ENCODE data around the gene IGBP1. TPM values are rescaled to one million over a fixed set of nuclear protein-coding genes. Genes with fewer than 3 reads are reported as not detected.

Gene IGBP1
- total and polyA plus RNA-seq, 9 of the 15 experiments (the other 6 are each of a cell fraction or from before 2014, with no cell fraction given), result 36.6 to 91.5 (median 52.8) TPM

GRCh38 chrX:70172221-70172620 lies 39.0 kb downstream of the IGBP1 start:
- Histone ChIP-seq H3K4me1 (replicated peaks in 1 of 2; ENCODE audit: control insufficient read depth in 2 of 2, insufficient read depth in 2 of 2, low read length in 2 of 2) (peaks cover 4 to 34% of the 10 kb centered on the region in 2 experiments; a peak in 4 of 5 replicates), H3K4me3 (no peak overlapping the region), H3K9ac (ENCODE audit: insufficient read depth in 1 of 2, low read depth in 2 of 2, low read length in 2 of 2) (no peak overlapping the region), H3K27me3 (ENCODE audit: control insufficient read depth in 2 of 2, insufficient read depth in 2 of 2, low read length in 2 of 2) (no peaks in the 10 kb centered on the region), H3K4me2 (ENCODE audit: insufficient read depth, low read length) (no peak overlapping the region), H3K9me1 (ENCODE audit: control insufficient read depth, insufficient read depth, low read length) (no peaks in the 10 kb centered on the region), H3K79me2 (ENCODE audit: control insufficient read depth, insufficient read depth, low read length) (no peaks in the 10 kb centered on the region), H3K9me3 (replicated peaks; ENCODE audit: control insufficient read depth, insufficient read depth, low read depth, low read length) (no peaks in the 10 kb centered on the region), H4K20me1 (replicated peaks; ENCODE audit: control insufficient read depth, insufficient read depth, low read length) (no peaks in the 10 kb centered on the region), H3K27ac (ENCODE audit: extremely low read depth, low read depth, low read length) (no peak overlapping the region), H2AFZ (ENCODE audit: low read depth, low read length) (no peak overlapping the region), H3K36me3 (ENCODE audit: control insufficient read depth, insufficient read depth, low read length) (0 out of 3 replicates have a peak, but pooled peaks cover 4% of the 10 kb centered on the region)
- CTCF ChIA-PET (ENCODE audit: low intra/inter-chr PET ratio), result no interaction called here
- FAIRE-seq (no peak), DNase-seq (ENCODE audit: extremely low read depth in 1 of 4, low spot score in 3 of 4) (no peak), ATAC-seq (no peak)
- intact Hi-C loops (cut with micrococcal nuclease) (no loop called here), in situ Hi-C loops (cut with MboI) (no loop called here)
- POLR2A ChIA-PET, result interaction anchor here (0.6 kb wide), 1 partner anchor 1347 kb away, joined by 3 read pairs; no protein-coding TSS in a partner anchor
- 56% methylated on average over 3 of the region's 3 CpGs for whole genome bisulfite sequencing (ENCODE audit: insufficient coverage, low coverage, missing lambda C conversion rate)
- TF ChIP-seq GABPB2 (CRISPR knock-in tag; conservative IDR thresholded peaks at IDR 0.05), result no peak
- no peak for TF ChIP-seq DIDO1 (tag; IDR thresholded peaks at IDR 0.05; ENCODE audit: low read depth)
- no peak for TF ChIP-seq NELFE (IDR thresholded peaks at IDR 0.05; ENCODE audit: insufficient read depth, insufficient read length)
- BruUV-seq (replicated peaks), result no TSS peak

DNA sequence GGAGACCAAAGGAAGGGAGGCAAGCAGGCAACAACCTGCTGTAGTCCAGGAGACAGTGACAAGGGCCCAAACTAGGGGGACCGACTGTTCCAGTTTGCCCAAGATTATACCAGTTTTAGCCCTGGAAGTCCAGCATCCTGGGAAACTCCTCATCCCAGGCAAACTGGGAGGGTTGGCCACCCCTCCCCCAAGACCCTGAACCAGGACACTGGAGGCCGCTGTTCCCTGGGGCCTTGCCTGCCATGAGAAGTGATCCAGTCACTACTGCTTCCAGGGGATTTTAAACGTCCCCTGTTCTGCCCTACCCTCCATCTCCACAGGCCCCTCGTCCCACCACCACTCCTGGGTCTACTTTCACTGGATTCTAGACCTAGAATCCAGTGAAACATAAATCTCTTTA lies 39.7 kb downstream of the IGBP1 start:
- no TSS peak for BruUV-seq (replicated peaks)
- Histone ChIP-seq H3K9me1 (ENCODE audit: control insufficient read depth, insufficient read depth, low read length) (no peaks in the 10 kb centered on the region), H3K36me3 (ENCODE audit: control insufficient read depth, insufficient read depth, low read length) (no peaks in the 10 kb centered on the region), H3K9ac (ENCODE audit: insufficient read depth in 1 of 2, low read depth in 2 of 2, low read length in 2 of 2) (no peak overlapping the region), H4K20me1 (replicated peaks; ENCODE audit: control insufficient read depth, insufficient read depth, low read length) (no peaks in the 10 kb centered on the region), H3K4me2 (ENCODE audit: insufficient read depth, low read length) (no peak overlapping the region), H2AFZ (ENCODE audit: low read depth, low read length) (no peak overlapping the region), H3K79me2 (ENCODE audit: control insufficient read depth, insufficient read depth, low read length) (no peaks in the 10 kb centered on the region), H3K9me3 (replicated peaks; ENCODE audit: control insufficient read depth, insufficient read depth, low read depth, low read length) (no peaks in the 10 kb centered on the region), H3K4me1 (replicated peaks in 1 of 2; ENCODE audit: control insufficient read depth in 2 of 2, insufficient read depth in 2 of 2, low read length in 2 of 2) (peaks cover 4 to 33% of the 10 kb centered on the region in 2 experiments; a peak in 2 of 5 replicates), H3K4me3 (no peak overlapping the region), H3K27ac (ENCODE audit: extremely low read depth, low read depth, low read length) (no peak overlapping the region), H3K27me3 (ENCODE audit: control insufficient read depth in 2 of 2, insufficient read depth in 2 of 2, low read length in 2 of 2) (no peaks in the 10 kb centered on the region)
- ChIA-PET CTCF (ENCODE audit: low intra/inter-chr PET ratio) (no interaction called here), POLR2A (no interaction called here)
- FAIRE-seq (no peak), ATAC-seq (no peak), DNase-seq (ENCODE audit: extremely low read depth in 1 of 4, low spot score in 3 of 4) (no peak)
- in situ Hi-C loops (cut with MboI), result no loop called here
- intact Hi-C loops (cut with micrococcal nuclease), result no loop called here
- WGBS (ENCODE audit: insufficient coverage, low coverage, missing lambda C conversion rate), result 28% methylated on average over 4 of the region's 4 CpGs
- TF ChIP-seq STAT5B (CRISPR knock-in tag; IDR thresholded peaks at IDR 0.05) (no peak), SETDB1 (IDR thresholded peaks at IDR 0.05; ENCODE audit: low read length) (no peak), ZNF76 (CRISPR knock-in tag; IDR thresholded peaks at IDR 0.05; ENCODE audit: borderline replicate concordance) (no peak), ZBTB49 (CRISPR knock-in tag; IDR thresholded peaks at IDR 0.05; ENCODE audit: borderline replicate concordance) (no peak), ZNF239 (CRISPR knock-in tag; IDR thresholded peaks at IDR 0.05) (no peak), GATAD2A (IDR thresholded peaks at IDR 0.05) (no peak), MCM5 (IDR thresholded peaks at IDR 0.05; ENCODE audit: low read depth) (no peak), SAFB2 (IDR thresholded peaks at IDR 0.05; ENCODE audit: borderline replicate concordance, low read depth, low read length, severe bottlenecking) (no peak), KDM1A (IDR thresholded peaks at IDR 0.05) (no peak)
- TF ChIP-seq, protein P1, sequence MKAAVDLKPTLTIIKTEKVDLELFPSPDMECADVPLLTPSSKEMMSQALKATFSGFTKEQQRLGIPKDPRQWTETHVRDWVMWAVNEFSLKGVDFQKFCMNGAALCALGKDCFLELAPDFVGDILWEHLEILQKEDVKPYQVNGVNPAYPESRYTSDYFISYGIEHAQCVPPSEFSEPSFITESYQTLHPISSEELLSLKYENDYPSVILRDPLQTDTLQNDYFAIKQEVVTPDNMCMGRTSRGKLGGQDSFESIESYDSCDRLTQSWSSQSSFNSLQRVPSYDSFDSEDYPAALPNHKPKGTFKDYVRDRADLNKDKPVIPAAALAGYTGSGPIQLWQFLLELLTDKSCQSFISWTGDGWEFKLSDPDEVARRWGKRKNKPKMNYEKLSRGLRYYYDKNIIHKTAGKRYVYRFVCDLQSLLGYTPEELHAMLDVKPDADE (conservative IDR thresholded peaks at IDR 0.05; ENCODE audit: control insufficient read depth, low read depth, low read length), result no peak
- TF ChIP-seq, protein P2, sequence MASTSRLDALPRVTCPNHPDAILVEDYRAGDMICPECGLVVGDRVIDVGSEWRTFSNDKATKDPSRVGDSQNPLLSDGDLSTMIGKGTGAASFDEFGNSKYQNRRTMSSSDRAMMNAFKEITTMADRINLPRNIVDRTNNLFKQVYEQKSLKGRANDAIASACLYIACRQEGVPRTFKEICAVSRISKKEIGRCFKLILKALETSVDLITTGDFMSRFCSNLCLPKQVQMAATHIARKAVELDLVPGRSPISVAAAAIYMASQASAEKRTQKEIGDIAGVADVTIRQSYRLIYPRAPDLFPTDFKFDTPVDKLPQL (IDR thresholded peaks at IDR 0.05; ENCODE audit: extremely low read depth, insufficient read length), result no peak

Data from K562 (cell line).